Calu3 (cell line): ENCODE measurements around the gene NEMF. TPM values are rescaled to one million over a fixed set of nuclear protein-coding genes. Genes with fewer than 3 reads are reported as not detected.

ENCODE experiments used
- BruUV-seq: library from RNA; stranded (reverse); fragments of 400-500 nt; replicated peaks from 2 replicates; lab custom pipeline; 2021; lab: Mats Ljungman, UMichigan
- CTCF ChIA-PET: fragments of 300-600 bp; sonication (Branson Sonifier 250); formaldehyde crosslinking; loops from one replicate; lab custom pipeline; 2022; ENCODE audit warnings: antibody characterized with exemption; lab: Charles Lee
- DNase-seq: peaks from one replicate; pipeline ENCODE4 v3.0.0; 2022
- H3K27ac Mint-ChIP-seq: one replicate; pipeline ENCODE4 v1.8.0; 2022; ENCODE audit warnings: mixed read lengths; ENCODE audit not compliant: unreplicated experiment
- H3K27me3 Mint-ChIP-seq: one replicate; pipeline ENCODE4 v1.8.0; 2022; ENCODE audit warnings: mixed read lengths; ENCODE audit not compliant: unreplicated experiment
- H3K36me3 Mint-ChIP-seq: one replicate; pipeline ENCODE4 v1.8.0; 2022; ENCODE audit warnings: mild to moderate bottlenecking, moderate library complexity, mixed read lengths; ENCODE audit not compliant: insufficient read depth, unreplicated experiment
- H3K4me1 Mint-ChIP-seq: one replicate; pipeline ENCODE4 v1.8.0; 2022; ENCODE audit warnings: mild to moderate bottlenecking, low read depth, mixed read lengths; ENCODE audit not compliant: unreplicated experiment
- H3K4me3 Mint-ChIP-seq: one replicate; pipeline ENCODE4 v1.8.0; 2022; ENCODE audit warnings: mild to moderate bottlenecking, low read depth, moderate library complexity, mixed read lengths; ENCODE audit not compliant: unreplicated experiment
- H3K9me3 Mint-ChIP-seq: one replicate; pipeline ENCODE4 v1.8.0; 2022; ENCODE audit warnings: low read depth, mixed read lengths; ENCODE audit not compliant: unreplicated experiment
- CTCF ChIP-seq: fragments of 200-600 bp; IDR thresholded peaks from one replicate; pipeline ENCODE4 v1.8.0; 2022; ENCODE audit warnings: antibody characterized with exemption; ENCODE audit not compliant: unreplicated experiment
- intact Hi-C: fragments of 100-400 bp; cut with micrococcal nuclease; formaldehyde crosslinking; loops from one replicate; pipeline ENCODE4 v1.10.0; 2022; ENCODE audit not compliant: unreplicated experiment
- total RNA-seq: library from RNA; stranded (reverse); gene quantifications from 2 replicates; pipeline ENCODE4 v1.2.3, GENCODE V29; 2022

Gene NEMF
- total RNA-seq, 1 experiment from 2014 or later: 77.7 TPM

GRCh38 chr14:49733836-49734235 is 118.8 kb downstream of the NEMF start:
- no peak overlapping the region for H3K27ac Mint-ChIP-seq
- peaks cover 4% of the 10 kb centered on the region for H3K36me3 Mint-ChIP-seq
- H3K9me3 Mint-ChIP-seq: no peaks in the 10 kb centered on the region
- no peak for TF ChIP-seq CTCF
- no peaks in the 10 kb centered on the region for H3K27me3 Mint-ChIP-seq
- no TSS peak for BruUV-seq
- intact Hi-C loops: no loop called here
- no peak overlapping the region for H3K4me3 Mint-ChIP-seq
- H3K4me1 Mint-ChIP-seq: no peaks in the 10 kb centered on the region
- DNase-seq: no peak
- CTCF ChIA-PET: no interaction called here

GRCh38 chr14:49732896-49733295 is 119.7 kb downstream of the NEMF start:
- no peak overlapping the region for H3K27ac Mint-ChIP-seq
- CTCF ChIA-PET: no interaction called here
- H3K36me3 Mint-ChIP-seq: peaks cover 4% of the 10 kb centered on the region
- TF ChIP-seq CTCF: no peak
- H3K9me3 Mint-ChIP-seq: no peaks in the 10 kb centered on the region
- H3K4me3 Mint-ChIP-seq: no peak overlapping the region
- H3K4me1 Mint-ChIP-seq: no peaks in the 10 kb centered on the region
- BruUV-seq: no TSS peak
- intact Hi-C loops: no loop called here
- no peak for DNase-seq
- H3K27me3 Mint-ChIP-seq: no peaks in the 10 kb centered on the region

Other genes starting within 250 kb of the NEMF start
- gene RPL36AL, start 232.2 kb downstream of the NEMF start, total RNA-seq: 159 and 161 TPM in 2 replicates
- gene MGAT2, start 232.0 kb downstream of the NEMF start, total RNA-seq: 39.3 and 45.8 TPM in 2 replicates
- gene DNAAF2, start 217.5 kb downstream of the NEMF start, total RNA-seq: 11.3 and 13.2 TPM in 2 replicates
- 13.2 and 14.2 TPM in 2 replicates for gene POLE2, start 164.6 kb downstream of the NEMF start, total RNA-seq
- 0.49 and 0.99 TPM in 2 replicates for gene KLHDC1, start 159.7 kb downstream of the NEMF start, total RNA-seq
- 26.8 and 30.7 TPM in 2 replicates for gene KLHDC2, start 84.6 kb downstream of the NEMF start, total RNA-seq
- gene ARF6, start 40.3 kb upstream of the NEMF start, total RNA-seq: 74.2 and 81.0 TPM in 2 replicates